ENCODE data around the gene KAZN. TPM values are rescaled to one million over a fixed set of nuclear protein-coding genes. Genes with fewer than 3 reads are reported as not detected.

Gene KAZN
- total and polyA plus RNA-seq, 2 of the 8 experiments (the other 6 are each of a cell fraction or from before 2014, with no cell fraction given) = 3.7 to 11.8 TPM

DNA sequence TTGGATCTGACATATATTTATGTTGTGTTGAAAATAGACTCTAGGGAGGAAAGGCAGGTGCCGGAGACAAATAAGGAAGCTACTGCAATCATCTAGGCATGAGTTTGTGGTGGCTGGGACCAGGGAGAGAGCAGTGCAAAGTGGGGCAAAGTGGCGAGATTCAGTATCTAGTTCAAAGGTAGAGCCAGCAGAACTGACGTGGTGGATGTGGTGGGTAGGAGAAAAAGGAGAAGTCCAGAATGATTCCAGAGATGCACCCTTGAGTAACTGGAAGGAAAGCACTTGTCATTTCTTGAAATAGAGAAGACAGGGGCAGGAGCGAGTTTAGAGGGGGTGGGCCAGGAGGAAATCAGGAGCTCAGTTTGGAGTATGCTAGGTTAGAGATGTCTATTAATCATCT is 275.2 kb downstream of the KAZN start:
- FAIRE-seq = no peak

More for the DNA sequence above, 275.2 kb downstream of the KAZN start:
- TF ChIP-seq SIN3A (conservative IDR thresholded peaks at IDR 0.05 in 1 of 2, IDR thresholded peaks at IDR 0.05 in 1 of 2; ENCODE audit: low read depth in 1 of 2, low read length in 2 of 2) (no peak), EP300 (IDR thresholded peaks at IDR 0.05; ENCODE audit: borderline replicate concordance in 1 of 2, low read depth in 2 of 2, low read length in 2 of 2) (no peak), SAP30 (IDR thresholded peaks at IDR 0.05; ENCODE audit: insufficient read depth, insufficient replicate concordance, low read length) (no peak), YY1 (IDR thresholded peaks at IDR 0.05; ENCODE audit: low read depth, low read length) (no peak)
- Histone ChIP-seq H2AFZ (ENCODE audit: low read length) (no peak overlapping the region), H4K20me1 (replicated peaks in 1 of 2; ENCODE audit: control insufficient read depth in 1 of 2, insufficient read depth in 2 of 2, low read length in 2 of 2) (peaks cover 0 to 1% of the 10 kb centered on the region in 2 experiments), H2BK20ac (ENCODE audit: low read length) (no peak overlapping the region), H3K9ac (replicated peaks in 1 of 4; ENCODE audit: extremely low read depth in 1 of 4, low read depth in 3 of 4, low read length in 3 of 4) (no peak overlapping the region), H4K91ac (replicated peaks; ENCODE audit: insufficient read length, low read length) (no peak overlapping the region), H3K23me2 (ENCODE audit: low read depth, low read length) (peaks cover 8% of the 10 kb centered on the region; the same call in 1 of the 2 replicates), H3K9me3 (ENCODE audit: insufficient read depth in 2 of 2, low read depth in 1 of 2, low read length in 1 of 2) (no peaks in the 10 kb centered on the region), H3K4me1 (replicated peaks in 1 of 4; ENCODE audit: control insufficient read depth in 3 of 4, insufficient read depth in 4 of 4, low read length in 3 of 4) (peaks cover 0 to 10% (median 7%) of the 10 kb centered on the region in 4 experiments; a peak in 5 of 7 replicates), H3K18ac (ENCODE audit: extremely low read depth, low read length) (no peak overlapping the region), H3K56ac (replicated peaks; ENCODE audit: insufficient read length, low read depth, low read length) (no peak overlapping the region), H2BK120ac (replicated peaks; ENCODE audit: low read depth, low read length) (no peak overlapping the region), H3K23ac (ENCODE audit: insufficient read length) (no peak overlapping the region), H3K4me3 (ENCODE audit: extremely low read depth in 1 of 4, insufficient read depth in 2 of 4, low read depth in 3 of 4, low read length in 4 of 4) (no peak overlapping the region), H4K5ac (ENCODE audit: insufficient read length, low read depth, low read length) (no peak overlapping the region), H3K14ac (ENCODE audit: insufficient read length) (no peak overlapping the region), H2AK5ac (ENCODE audit: low read depth, low read length) (no peak overlapping the region), H3K79me1 (ENCODE audit: low read depth, low read length) (no peaks in the 10 kb centered on the region), H2BK15ac (ENCODE audit: low read length) (no peak overlapping the region), H4K8ac (ENCODE audit: extremely low read depth, insufficient read depth, low read length) (no peak overlapping the region), H3K27ac (ENCODE audit: low read depth, low read length) (no peak overlapping the region), H2BK12ac (ENCODE audit: low read depth, low read length) (no peak overlapping the region), H2BK5ac (ENCODE audit: low read depth, low read length) (no peak overlapping the region), H3K27me3 (replicated peaks in 1 of 4; ENCODE audit: control insufficient read depth in 3 of 4, extremely low read depth in 1 of 4, insufficient read depth in 3 of 4, low read length in 3 of 4) (no peaks in the 10 kb centered on the region), H3K4me2 (ENCODE audit: insufficient read depth in 1 of 2, low read depth in 2 of 2, low read length in 2 of 2) (no peak overlapping the region), H3K36me3 (ENCODE audit: control insufficient read depth in 2 of 4, insufficient read depth in 4 of 4, low read length in 3 of 4) (no peaks in the 10 kb centered on the region), H3K79me2 (ENCODE audit: control insufficient read depth in 1 of 2, insufficient read depth in 2 of 2, low read length in 2 of 2) (no peaks in the 10 kb centered on the region), H3K4ac (replicated peaks; ENCODE audit: insufficient read length, low read depth, low read length) (no peak overlapping the region)
- ChIA-PET POLR2A (ENCODE audit: partially characterized antibody) (no interaction called here), CTCF (ENCODE audit: partially characterized antibody) (interaction anchor here (0.8 kb wide), 1 partner anchor 22 kb away, joined by 3 read pairs; no protein-coding TSS in a partner anchor)
- DNase-seq (ENCODE audit: low read depth in 1 of 2, low spot score in 2 of 2) = no peak
- 83% methylated on average over 4 of the region's 4 CpGs; no CpG with 5 or more reads in 1 of the 2 experiments for WGBS, 2 experiments (ENCODE audit: extremely low coverage in 1 of 2, insufficient coverage in 1 of 2, insufficient read length in 1 of 2, insufficient replicate concordance in 2 of 2, low coverage in 1 of 2, low lambda C conversion rate in 2 of 2, missing lambda C conversion rate in 1 of 2)
